ENCODE measurements around the gene GALNTL6. TPM values are rescaled to one million over a fixed set of nuclear protein-coding genes. Genes with fewer than 3 reads are reported as not detected.

The GALNTL6 gene
- total RNA-seq, 1 donor from 2014 or later = 23.6 TPM

DNA sequence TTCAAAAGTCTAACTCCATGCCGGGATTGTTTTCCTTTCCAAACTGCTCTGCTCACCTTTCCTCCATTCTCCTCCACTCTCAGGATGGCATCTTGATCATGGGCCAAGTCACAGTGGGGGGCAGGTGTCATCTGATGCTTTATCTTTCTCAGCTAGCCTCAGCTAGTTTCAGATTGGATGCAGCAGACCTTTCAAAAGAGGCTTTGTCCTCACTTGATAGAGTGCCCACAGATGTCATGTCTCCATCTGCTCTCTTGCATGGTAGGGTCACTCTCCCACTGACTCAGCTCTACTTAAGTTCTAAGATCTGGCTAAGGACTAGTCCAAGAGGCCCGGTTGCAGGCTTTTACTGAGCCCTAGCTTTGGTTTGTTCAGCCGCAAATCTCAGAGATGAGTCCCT, 1013.7 kb downstream of the GALNTL6 start:
- no peak for FAIRE-seq

GRCh38 chr4:172830295-172830764, 1017.1 kb downstream of the GALNTL6 start:
- FAIRE-seq = peak; percentile 75
- peak in 1 of 2 donors; percentile 28 for DNase-seq (ENCODE audit: low spot score in 2 of 2)

More for the DNA sequence above, 1013.7 kb downstream of the GALNTL6 start:
- DNase-seq (ENCODE audit: low spot score in 2 of 2) = no peak

- DNase-seq (ENCODE audit: low spot score in 2 of 2) = no peak
Observed at GRCh38 chr4:172836661-172837060, 1023.5 kb downstream of the GALNTL6 start.

DNA sequence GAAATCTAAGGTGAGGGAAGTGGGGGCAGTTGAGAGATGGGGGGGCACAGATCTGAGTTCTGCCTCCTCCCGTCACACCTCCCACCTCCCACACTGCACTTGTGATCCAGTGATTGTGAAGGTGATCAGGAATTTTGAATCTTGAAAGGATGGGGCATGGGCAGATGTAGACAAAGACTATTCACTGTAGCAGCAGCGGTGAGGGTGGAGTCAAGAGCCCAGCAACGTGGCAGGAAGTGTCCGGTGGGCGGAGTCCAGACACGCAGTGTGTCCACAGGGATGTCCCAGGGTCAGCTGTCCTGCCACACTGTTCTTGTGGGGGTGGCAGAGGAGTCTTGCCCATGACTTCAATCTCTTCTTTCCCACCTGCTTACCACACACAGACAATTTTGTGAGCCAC, 1024.9 kb downstream of the GALNTL6 start:
- FAIRE-seq (no peak), DNase-seq (ENCODE audit: low spot score in 2 of 2) (no peak)

More at GRCh38 chr4:172836661-172837060, 1023.5 kb downstream of the GALNTL6 start:
- FAIRE-seq = no peak

DNA sequence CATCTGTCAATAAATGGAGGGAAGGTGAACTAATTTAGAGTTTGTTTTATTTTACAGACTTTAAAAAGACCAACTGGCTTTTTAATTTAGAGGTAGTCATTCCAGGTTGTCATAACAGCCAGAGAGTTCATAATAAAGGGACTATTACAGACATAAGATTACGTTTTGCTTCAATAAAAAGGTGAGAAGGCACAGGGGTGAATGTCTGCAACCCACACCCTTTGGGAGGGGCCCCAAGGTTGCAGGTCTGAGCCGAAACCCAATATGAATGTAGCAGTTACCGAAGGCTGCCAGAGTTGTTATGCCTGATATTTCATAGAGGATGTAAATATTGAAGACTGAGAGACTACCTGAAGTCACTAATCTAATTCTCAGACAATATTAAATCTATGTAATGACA, 1025.7 kb downstream of the GALNTL6 start:
- FAIRE-seq (no peak), DNase-seq (ENCODE audit: low spot score in 2 of 2) (no peak)

DNA sequence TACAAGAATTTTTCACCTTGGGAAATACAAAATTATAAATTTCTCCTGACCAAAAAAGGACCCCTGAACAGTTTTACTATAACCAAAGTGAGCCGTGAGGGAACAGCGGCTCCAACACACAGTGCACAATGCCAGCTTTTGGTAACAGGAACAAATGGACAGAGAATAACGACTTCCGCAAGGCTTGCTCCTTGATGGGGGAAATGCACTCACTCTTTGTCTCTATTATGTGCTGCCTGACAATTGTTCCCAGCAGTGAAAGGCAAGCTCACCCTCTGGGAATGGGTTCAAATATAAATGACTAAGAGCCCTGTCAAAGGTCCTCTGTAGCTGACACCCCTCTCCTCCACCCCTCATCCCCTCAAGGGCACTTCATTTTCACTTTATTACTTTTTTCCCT, 1029.6 kb downstream of the GALNTL6 start:
- DNase-seq (ENCODE audit: low spot score in 2 of 2) = no peak
- FAIRE-seq = no peak

DNA sequence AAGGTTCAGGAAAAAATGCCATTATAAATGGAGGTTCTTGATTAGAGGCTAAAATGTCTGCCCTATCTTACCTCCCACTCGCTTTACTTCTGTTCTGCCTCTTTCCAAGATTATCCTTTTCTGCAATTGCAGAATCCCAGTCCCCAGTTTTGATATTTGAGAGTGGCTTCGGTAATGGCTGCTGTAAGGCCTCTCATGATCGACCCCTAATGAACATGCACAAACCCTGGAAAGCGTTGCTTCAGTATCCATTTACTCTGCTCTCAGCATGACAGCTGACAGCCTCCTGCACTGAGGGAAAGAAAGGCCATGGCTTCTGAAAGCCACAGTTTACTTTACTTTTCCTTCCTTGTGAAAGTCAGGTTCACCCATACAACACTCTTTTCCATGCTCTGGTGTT, 1030.0 kb downstream of the GALNTL6 start:
- FAIRE-seq = no peak

GRCh38 chr4:172844556-172844955, 1031.4 kb downstream of the GALNTL6 start:
- no peak for DNase-seq (ENCODE audit: low spot score in 2 of 2)

More for the DNA sequence above, 1030.0 kb downstream of the GALNTL6 start:
- DNase-seq (ENCODE audit: low spot score in 2 of 2) = no peak

DNA sequence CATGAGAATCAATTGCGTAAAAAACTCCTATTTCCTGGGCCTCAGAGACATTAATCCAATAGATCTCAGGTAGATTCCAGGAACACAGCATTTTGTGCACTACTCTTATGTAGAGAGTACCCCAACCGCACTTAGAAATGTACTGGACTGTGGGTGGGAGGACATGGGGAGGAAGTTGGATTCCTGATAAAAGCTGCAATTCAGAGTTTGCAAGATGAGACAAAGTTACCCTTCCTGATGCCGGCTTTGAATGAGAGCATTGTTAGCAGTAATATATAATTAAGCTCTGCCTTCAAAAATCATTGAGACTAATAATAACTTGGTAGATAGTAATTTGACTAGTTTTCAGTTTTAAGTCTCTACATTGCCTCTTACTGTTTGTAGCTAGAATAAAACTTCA, 1032.1 kb downstream of the GALNTL6 start:
- FAIRE-seq = no peak
- DNase-seq (ENCODE audit: low spot score in 2 of 2) = no peak

More at GRCh38 chr4:172844556-172844955, 1031.4 kb downstream of the GALNTL6 start:
- FAIRE-seq = no peak

- DNase-seq (ENCODE audit: low spot score in 2 of 2) = no peak
- no peak for FAIRE-seq
Observed at GRCh38 chr4:172850838-172851237, 1037.6 kb downstream of the GALNTL6 start.

DNA sequence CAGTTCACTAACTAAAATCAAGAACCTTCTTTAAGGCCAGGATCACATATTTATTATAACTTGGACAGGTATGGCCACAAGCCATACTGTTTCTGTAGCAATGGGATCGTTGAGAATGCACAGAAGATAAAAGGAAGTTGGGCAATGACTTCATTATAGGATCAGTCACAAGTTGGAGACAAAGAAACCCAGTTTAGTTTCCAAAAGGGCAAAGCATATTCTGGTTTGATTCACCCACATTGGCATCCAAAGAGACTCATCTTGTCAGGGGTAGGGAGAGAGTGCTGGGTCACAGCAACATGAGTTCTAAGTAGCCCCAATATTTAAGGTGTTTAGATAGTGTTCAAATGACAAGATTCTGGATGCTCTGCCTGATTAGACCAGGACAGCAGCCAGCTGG, 1038.3 kb downstream of the GALNTL6 start:
- DNase-seq (ENCODE audit: low spot score in 2 of 2) (no peak), FAIRE-seq (no peak)

DNA sequence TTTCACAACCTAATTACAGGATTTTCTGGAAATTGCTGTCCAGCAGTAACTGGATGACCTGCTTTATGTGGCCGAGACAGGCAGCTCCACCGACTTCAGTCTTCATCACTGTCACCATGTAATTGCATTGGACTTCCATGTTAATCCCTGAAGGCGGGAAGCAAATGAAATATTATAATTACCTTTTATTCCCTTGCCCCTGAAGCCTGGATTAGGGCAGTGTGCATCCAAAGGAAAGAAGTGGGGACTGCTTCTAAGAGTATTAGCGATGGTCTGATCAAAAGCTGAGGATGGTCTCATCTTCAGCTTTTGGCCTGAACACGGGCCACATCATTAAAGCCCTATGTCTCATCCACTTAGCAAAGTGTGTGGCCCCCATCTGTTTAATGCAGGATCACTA, 1043.8 kb downstream of the GALNTL6 start:
- DNase-seq (ENCODE audit: low spot score in 2 of 2) = no peak
- no peak for FAIRE-seq

DNA sequence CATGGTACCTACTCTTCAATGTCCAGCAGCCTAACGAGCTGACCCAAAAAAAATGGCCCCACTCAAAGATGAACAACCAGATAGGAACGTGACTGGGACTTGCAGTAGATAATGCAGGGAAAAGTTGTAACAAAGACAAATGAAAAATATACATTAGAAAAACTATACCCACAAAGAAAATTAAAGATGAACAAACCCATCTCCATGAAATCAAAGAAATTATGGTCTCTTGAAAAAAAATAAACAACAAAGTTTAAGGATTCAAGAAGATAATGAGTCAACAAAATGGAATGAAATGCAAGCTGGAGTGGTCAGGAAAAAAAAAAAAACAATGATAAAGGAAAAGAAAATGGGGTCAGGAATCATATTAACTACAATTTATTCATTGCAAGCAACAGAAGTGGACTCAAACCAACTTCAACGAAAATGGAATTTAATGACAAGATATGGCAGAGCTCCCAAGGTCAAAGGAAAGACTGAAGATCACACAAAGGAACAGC, 1045.6 kb downstream of the GALNTL6 start:
- no peak for DNase-seq (ENCODE audit: low spot score in 2 of 2)
- no peak for FAIRE-seq

- DNase-seq (ENCODE audit: low spot score in 2 of 2) (no peak), FAIRE-seq (no peak)
Observed at GRCh38 chr4:172865103-172865502, 1051.9 kb downstream of the GALNTL6 start.

DNA sequence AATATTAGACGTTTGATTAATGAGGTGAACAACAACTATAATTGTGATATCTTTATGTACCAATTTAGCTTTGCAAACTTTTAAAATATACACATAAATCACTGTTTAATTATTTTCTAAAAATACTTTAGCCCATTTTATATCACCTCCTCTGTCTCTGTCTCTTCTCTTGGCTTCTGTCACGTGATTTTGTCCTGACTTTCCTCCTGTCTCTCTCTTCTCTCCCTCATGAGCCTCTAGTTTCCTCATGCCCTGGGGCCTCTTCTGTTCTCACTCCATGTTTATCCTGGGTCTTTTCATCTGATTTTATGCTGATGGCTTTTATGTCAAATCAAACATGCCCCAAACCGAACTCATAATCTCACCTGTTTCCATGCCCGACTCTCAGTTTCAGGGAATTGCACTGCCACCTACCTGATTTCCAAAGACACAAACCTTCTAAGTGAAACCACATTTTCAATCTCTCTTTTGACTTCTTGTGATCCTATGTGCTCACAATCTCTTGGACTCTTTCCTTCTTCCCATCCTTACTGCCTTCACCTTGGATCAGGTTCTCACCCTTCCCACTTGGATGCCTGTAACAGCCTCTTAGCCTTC, 1052.4 kb downstream of the GALNTL6 start:
- DNase-seq (ENCODE audit: low spot score in 2 of 2) (no peak), FAIRE-seq (no peak)

DNA sequence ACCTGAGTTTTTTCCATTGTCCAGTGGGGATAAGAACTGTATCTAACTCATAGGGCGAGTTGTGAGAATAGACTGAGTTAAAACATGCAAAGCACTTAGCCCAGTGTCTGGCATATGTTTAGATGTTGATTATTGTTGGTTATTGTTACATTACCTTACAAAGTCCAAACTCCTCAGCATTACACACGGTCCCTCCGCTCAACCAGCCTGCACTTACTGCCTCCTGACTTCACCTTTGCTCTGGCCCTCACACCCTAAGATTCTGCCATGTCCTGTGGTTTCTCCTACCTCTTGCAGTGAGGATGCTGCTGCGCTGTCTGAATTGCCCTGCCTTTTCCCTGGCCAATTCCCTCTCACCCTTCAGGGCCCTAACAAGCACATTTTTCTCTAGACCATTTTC, 1053.2 kb downstream of the GALNTL6 start:
- no peak for DNase-seq (ENCODE audit: low spot score in 2 of 2)
- no peak for FAIRE-seq

DNA sequence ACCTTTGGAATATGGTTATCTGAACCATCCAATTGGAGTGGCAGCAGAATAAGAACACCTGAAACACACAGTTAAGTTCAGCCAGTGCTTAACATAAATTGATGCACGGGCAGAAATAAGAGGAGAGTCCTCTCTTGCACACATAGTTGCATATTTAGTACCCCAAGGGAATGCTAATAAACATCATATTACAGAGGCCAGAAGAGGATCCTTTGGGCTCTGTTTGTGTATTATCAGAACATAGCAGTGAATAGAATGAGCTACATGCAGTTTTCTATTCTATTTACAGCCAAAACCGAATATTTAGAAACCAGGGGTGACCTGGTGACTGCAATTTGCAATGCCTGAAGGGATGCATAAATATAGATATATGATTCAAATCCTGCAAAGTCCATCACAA, 1054.6 kb downstream of the GALNTL6 start:
- DNase-seq (ENCODE audit: low spot score in 2 of 2) = no peak
- FAIRE-seq = no peak

- FAIRE-seq (no peak), DNase-seq (ENCODE audit: low spot score in 2 of 2) (no peak)
Observed at GRCh38 chr4:172868271-172868670, 1055.1 kb downstream of the GALNTL6 start.

GRCh38 chr4:172869621-172870268, 1056.5 kb downstream of the GALNTL6 start:
- DNase-seq (ENCODE audit: low spot score in 2 of 2) = no peak
- FAIRE-seq = no peak

DNA sequence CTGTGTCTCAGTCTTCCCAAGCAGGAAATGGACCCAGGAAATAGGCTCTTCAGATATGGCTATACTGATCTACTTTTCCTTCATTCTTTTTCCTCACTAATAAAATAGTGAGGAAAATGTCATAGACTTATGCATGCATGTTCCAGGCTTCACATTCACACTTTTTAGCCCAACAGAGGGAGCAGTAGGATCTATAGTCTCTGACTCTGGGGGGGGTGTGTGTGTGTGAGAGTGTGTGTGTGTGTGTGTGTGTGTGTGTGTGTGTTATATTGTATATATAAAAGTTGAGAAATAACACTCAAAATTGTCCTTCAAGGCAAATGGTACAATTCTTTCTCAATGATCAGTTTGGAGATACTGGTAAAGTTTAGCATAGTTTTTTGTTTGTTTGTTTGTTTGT, 1058.2 kb downstream of the GALNTL6 start:
- DNase-seq (ENCODE audit: low spot score in 2 of 2) (no peak), FAIRE-seq (no peak)

GRCh38 chr4:172874944-172875343, 1061.7 kb downstream of the GALNTL6 start:
- FAIRE-seq (no peak), DNase-seq (ENCODE audit: low spot score in 2 of 2) (no peak)

- DNase-seq (ENCODE audit: low spot score in 2 of 2) (no peak), FAIRE-seq (no peak)
Observed at GRCh38 chr4:172876394-172876793, 1063.2 kb downstream of the GALNTL6 start.

Measured in frontal cortex (tissue), 4 donors.